HepG2 (cell line): ENCODE results near the gene CPEB3. TPM values are rescaled to one million over a fixed set of nuclear protein-coding genes. Genes with fewer than 3 reads are reported as not detected.

Experiments
- AFF4 ChIP-seq: sonication (generic); formaldehyde crosslinking; IDR thresholded peaks from 2 replicates; pipeline ENCODE4 v1.4.0; 2020; ENCODE audit warnings: missing genetic modification reagents
- BCL6 ChIP-seq: IDR thresholded peaks from 2 replicates; pipeline ENCODE4 v1.6.1; 2016; ENCODE audit warnings: missing genetic modification reagents, missing compliant biosample characterization
- HDAC6 ChIP-seq: fragments of 200-600 bp; sonication (generic); IDR thresholded peaks from 2 replicates; pipeline ENCODE4 v1.7.0; 2017; ENCODE audit warnings: mild to moderate bottlenecking, antibody characterized with exemption, low read length, low read depth
- HNRNPK ChIP-seq: fragments of 200-400 bp; formaldehyde crosslinking; IDR thresholded peaks from 2 replicates; pipeline ENCODE4 v1.6.1; 2018; ENCODE audit warnings: low read length, low read depth, moderate library complexity, mild to moderate bottlenecking; ENCODE audit not compliant: poor library complexity, severe bottlenecking
- MNT ChIP-seq: fragments of 450-650 bp; IDR thresholded peaks from 2 replicates; pipeline ENCODE4 v1.6.1; 2016
- NFYB ChIP-seq: sonication (generic); formaldehyde crosslinking; IDR thresholded peaks from 2 replicates; pipeline ENCODE4 v1.4.0; 2020; ENCODE audit warnings: missing genetic modification reagents
- ONECUT2 ChIP-seq: sonication (generic); formaldehyde crosslinking; IDR thresholded peaks from 2 replicates; pipeline ENCODE4 v1.4.0; 2020; ENCODE audit warnings: missing genetic modification reagents
- PPARG ChIP-seq: conservative IDR thresholded peaks from 2 replicates; pipeline ENCODE4 v1.6.1; 2016; ENCODE audit warnings: missing biosample characterization, missing genetic modification reagents
- RAD51 ChIP-seq: fragments of 450-650 bp; IDR thresholded peaks from 2 replicates; pipeline ENCODE4 v1.6.1; 2016; ENCODE audit warnings: borderline replicate concordance
- ZNF253 ChIP-seq: sonication (generic); formaldehyde crosslinking; IDR thresholded peaks from 2 replicates; pipeline ENCODE4 v1.8.0; 2022; ENCODE audit warnings: mild to moderate bottlenecking, missing genetic modification reagents, borderline replicate concordance
- ZNF382 ChIP-seq: sonication (generic); formaldehyde crosslinking; IDR thresholded peaks from 2 replicates; pipeline ENCODE4 v1.5.0; 2020; ENCODE audit warnings: missing genetic modification reagents, mild to moderate bottlenecking, borderline replicate concordance
- ZNF407 ChIP-seq: sonication (generic); formaldehyde crosslinking; IDR thresholded peaks from one replicate; pipeline ENCODE4 v1.5.1; 2020; ENCODE audit warnings: mild to moderate bottlenecking, missing genetic modification reagents; ENCODE audit errors: not compliant biosample characterization
- ZNF530 ChIP-seq: sonication (generic); formaldehyde crosslinking; IDR thresholded peaks from 2 replicates; pipeline ENCODE4 v1.5.0; 2020; ENCODE audit warnings: low read depth, mild to moderate bottlenecking, missing genetic modification reagents
- ZSCAN5A ChIP-seq: sonication (generic); formaldehyde crosslinking; IDR thresholded peaks from 2 replicates; pipeline ENCODE4 v1.8.0; 2022; ENCODE audit warnings: mild to moderate bottlenecking, missing genetic modification reagents, borderline replicate concordance
- polyA plus RNA-seq, 8 experiments: library from polyadenylated mRNA; depleted of rRNA in 3 of 8; stranded (reverse) in 7 of 8; unstranded in 1 of 8; fragments of >200 nt; fragmentation: Illumina TruSeq in 4 of 8; extraction: Trizol in 4 of 8; gene quantifications; 2 replicates each; pipeline versions ENCODE4 v1.2.1 to v1.2.3, GENCODE V29; 2011 to 2016; ENCODE audit warnings: low read depth in 4 of 8, missing spikeins in 1 of 8, mixed read lengths in 1 of 8; ENCODE audit not compliant: insufficient read depth in 1 of 8
- total RNA-seq, 5 experiments: library from RNA; depleted of rRNA; stranded (reverse); fragments of >200 nt; fragmentation: Illumina TruSeq; extraction: Trizol; gene quantifications; 2 replicates each; pipeline ENCODE4 v1.2.3, GENCODE V29; 2016; ENCODE audit warnings: low read depth in 1 of 5

CPEB3 gene
- total and polyA plus RNA-seq, 2 of the 13 experiments (the other 11 are each of a cell fraction or from before 2014, with no cell fraction given): 0.66 to 0.70 TPM

GRCh38 chr10:92124020-92124419, 166.9 kb downstream of the CPEB3 start (continued):
- TF ChIP-seq ZNF253 (CRISPR knock-in tag) (no peak), AFF4 (CRISPR knock-in tag) (no peak), ZSCAN5A (CRISPR knock-in tag) (no peak), PPARG (CRISPR knock-in tag) (0 out of 2 replicates have a peak, but pooled peaks have one; percentile 11), HDAC6 (no peak), ONECUT2 (CRISPR knock-in tag) (no peak), ZNF530 (CRISPR knock-in tag) (no peak), ZNF382 (CRISPR knock-in tag) (no peak), MNT (no peak), BCL6 (CRISPR knock-in tag) (peak; percentile 63; the same call in 1 of the 2 replicates), ZNF407 (CRISPR knock-in tag) (no peak), NFYB (no peak), RAD51 (no peak), HNRNPK (no peak)
